ENCODE measurements around the gene EMP1.

EMP1 gene

GRCh38 chr12:13197526-13198143 is 1.1 kb downstream of the EMP1 start:
- DNase-seq (ENCODE audit: low read depth, low spot score) = no peak

DNA sequence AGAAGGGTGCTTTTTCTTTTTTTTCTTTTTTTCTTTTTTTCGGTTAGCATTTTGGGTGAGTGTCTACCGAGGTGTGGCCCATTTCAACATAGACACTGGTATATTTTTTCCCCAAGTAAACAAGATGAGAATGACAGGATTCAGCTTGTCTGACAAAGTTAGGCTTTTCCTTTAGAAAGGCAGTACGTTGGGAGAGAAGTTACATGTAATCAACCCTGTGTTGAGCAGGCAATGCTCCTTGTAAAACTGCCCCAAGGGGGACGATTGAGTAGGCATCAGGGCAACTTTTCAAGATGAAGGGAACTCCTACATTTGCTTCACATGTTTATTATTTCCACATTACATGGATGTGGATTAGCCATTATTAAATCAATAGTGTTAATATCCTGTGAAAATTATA is 1.7 kb downstream of the EMP1 start:
- no peak for DNase-seq (ENCODE audit: low read depth, low spot score)

GRCh38 chr12:13198876-13199275 is 2.4 kb downstream of the EMP1 start:
- DNase-seq (ENCODE audit: low read depth, low spot score) = no peak

DNA sequence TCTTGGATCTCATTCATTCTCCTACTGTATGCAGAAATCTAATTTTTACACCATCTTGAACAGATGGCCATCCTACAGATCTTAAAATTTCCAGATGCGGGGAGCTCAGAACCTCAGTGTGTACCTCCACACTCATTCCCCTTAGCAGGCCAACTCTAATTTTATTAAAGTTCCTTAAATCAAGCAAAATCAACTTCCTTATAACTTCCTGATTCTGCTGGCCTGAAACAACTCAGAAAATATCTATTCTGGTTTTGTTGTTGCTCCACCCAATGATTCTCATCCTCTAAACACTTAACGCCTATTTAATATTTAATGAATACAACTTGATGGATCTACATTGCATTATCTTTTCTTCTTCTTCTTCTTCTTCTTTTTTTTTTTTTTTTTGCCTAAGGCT is 3.1 kb downstream of the EMP1 start:
- no peak for DNase-seq (ENCODE audit: low read depth, low spot score)

- DNase-seq (ENCODE audit: low read depth, low spot score) = no peak
Observed at GRCh38 chr12:13200841-13201240, 4.3 kb downstream of the EMP1 start.

DNA sequence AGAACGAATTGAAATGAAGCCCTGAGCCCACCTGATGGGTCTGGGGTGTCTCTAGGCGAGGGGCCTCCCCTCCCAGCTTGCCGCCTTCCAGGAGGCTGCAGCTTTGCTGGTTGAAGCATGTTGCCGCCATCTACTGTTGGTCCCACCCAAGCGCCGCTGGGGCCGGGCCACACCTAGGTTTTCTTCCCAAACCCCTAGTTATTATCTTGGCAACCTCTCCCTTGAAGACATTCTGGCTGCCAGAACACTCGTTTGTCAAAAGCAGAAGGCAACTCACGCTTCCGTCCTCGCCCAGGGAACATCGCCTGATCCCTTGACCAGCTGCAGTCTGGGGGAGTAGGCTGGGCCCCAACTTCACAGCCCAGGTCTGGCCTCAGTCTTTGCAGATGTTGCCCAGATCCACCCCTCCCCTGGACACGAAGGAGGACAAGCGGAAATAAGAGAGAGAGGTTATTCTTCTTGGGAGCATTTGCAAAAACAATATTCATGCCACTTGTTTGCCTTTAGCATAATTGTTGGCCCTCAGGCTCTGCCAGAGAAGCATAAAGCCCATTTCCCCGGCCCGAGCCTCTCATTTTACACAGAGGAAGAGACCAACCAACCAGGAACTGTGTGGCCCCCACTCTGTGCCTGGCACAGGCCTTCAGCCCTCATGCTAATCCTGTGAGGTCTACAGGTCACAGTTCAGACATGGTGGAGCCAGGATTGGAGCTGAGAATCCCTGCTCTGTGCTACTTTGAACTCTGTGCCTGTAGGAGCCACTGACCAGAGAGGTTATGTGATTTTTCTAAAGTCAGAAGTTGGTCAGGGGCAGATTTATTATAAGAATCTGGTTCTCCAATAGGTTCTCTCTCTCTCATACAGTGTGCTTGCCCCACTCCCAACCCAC is 6.8 kb downstream of the EMP1 start:
- DNase-seq (ENCODE audit: low read depth, low spot score) = no peak

- DNase-seq (ENCODE audit: low read depth, low spot score) = no peak
Observed at GRCh38 chr12:13204428-13204827, 7.9 kb downstream of the EMP1 start.

DNA sequence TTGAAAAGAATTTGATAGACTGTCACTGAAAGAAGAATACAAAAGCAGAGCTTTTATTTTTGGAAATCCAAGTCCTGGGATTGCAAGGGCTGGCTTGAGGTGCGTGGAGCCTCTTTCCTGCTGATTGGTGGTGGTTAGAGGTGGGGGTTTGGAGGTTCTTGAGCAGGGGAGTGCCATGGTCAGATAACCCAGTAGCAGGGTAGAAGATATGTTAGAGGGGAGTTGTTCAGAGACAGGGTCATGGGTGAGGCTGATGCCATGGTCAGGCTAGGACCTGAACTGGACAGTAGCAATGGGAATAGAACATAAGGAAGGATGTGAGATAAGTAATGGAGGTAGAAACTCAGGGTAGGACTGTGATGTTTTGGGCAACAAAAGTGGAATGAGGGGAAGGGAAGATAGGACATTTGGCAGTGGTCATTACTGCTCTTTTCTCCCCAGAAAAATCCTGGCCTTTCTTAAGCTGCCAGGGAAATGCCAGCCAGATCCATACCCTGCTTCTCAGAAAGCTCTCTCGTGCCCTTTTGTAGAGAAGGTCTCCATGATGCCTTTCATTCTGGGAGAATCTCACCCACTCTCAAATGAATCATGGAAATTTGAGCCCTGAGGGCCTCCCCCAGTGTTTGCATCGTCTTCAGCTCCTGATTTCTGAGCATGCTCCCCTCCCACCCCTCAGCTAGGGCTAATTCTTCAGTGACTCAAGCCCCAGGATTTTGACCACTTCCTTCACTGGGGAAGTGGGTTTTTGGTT is 9.5 kb downstream of the EMP1 start:
- no peak for DNase-seq (ENCODE audit: low read depth, low spot score)

DNA sequence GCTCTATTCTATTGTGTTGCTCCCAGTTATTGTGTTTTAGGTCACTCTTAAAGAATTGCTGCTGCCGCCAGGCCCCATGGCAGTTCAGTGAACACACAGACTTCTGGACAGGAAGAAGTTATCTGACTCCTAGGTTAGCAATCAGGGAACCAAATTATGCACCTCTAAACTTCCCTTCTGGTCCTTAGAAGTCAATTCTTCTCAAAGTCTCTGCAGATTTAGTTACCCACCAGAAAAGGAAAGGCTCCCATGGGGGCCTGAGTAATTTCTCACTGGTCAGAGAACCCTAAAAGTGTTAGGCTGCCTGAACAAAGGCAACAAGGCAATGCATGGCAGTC is 10.0 kb downstream of the EMP1 start:
- no peak for DNase-seq (ENCODE audit: low read depth, low spot score)

GRCh38 chr12:13208533-13209435 is 12.3 kb downstream of the EMP1 start:
- DNase-seq (ENCODE audit: low read depth, low spot score) = no peak

DNA sequence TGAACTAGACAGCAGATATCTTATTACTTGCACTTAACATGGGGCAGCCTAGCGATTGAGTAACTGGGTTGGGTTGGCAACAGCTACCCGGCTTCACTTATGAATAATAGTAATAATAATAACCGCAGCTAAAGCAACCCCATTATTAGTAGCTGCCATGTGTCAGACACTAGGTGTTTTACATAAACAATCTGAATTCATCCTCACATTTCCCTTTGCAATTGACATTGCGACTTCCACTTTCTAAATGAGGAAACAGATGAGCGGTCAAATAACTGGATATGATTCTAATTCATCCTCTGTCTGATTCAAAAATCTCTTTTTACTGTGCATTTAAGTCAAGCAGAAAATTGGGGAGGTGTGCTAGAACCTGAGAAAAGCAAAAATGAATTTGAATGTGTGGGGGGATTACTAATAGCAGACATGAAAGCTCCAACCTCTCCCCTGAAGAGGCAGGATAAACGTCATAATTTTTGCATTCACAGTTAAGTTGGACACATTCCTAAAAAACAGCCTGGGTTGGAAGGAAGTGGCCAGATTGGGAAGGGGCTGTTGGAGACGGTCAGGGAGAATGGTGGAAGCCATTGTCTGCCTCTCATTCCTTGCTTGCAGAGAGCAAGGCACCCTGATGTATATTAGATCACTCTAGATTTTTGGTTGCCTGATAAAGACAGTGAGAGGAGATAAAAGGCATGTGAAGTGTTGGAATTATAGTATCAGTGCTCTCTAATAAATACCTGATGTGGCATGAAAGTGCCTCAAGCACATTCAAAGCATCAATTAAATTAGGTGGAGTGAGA is 13.1 kb downstream of the EMP1 start:
- DNase-seq (ENCODE audit: low read depth, low spot score) = no peak

- no peak for DNase-seq (ENCODE audit: low read depth, low spot score)
Observed at GRCh38 chr12:13210236-13211190, 14.0 kb downstream of the EMP1 start.

DNA sequence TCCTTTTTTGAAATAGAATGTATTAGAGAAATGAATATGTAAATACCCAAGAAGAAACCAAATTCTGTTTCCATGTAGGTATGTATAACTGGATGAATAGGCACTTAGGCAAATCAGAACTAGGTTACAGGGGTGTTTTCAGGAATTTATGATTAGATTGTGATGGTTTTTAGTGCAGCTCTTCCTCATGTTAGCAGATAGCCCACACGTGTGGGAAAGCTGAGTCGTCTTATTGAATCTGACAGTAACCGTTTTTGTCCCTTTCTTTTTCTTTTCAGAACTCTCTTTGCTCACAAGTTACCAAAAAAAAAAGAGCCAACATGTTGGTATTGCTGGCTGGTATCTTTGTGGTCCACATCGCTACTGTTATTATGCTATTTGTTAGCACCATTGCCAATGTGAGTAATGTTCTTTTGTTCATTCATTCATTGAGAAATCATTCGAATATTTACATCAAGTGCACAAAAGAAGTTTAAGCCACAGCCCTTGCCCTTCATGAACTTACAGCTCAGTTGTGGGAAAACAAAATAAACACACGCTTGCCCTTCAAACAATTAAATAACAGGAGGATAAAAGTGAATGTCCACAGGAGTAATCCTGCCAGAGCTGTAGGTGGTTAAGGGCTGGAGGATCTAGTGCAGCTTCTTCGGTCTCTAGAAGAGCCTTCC is 14.8 kb downstream of the EMP1 start:
- DNase-seq (ENCODE audit: low read depth, low spot score) = no peak

GRCh38 chr12:13211859-13212664 is 15.5 kb downstream of the EMP1 start:
- DNase-seq (ENCODE audit: low read depth, low spot score) = peak; percentile 54

GRCh38 chr12:13215056-13215455 is 18.5 kb downstream of the EMP1 start:
- no peak for DNase-seq (ENCODE audit: low read depth, low spot score)

- DNase-seq (ENCODE audit: low read depth, low spot score) = no peak
Observed at GRCh38 chr12:13218641-13219040, 22.1 kb downstream of the EMP1 start.

- no peak for DNase-seq (ENCODE audit: low read depth, low spot score)
Observed at GRCh38 chr12:13219320-13219719, 22.8 kb downstream of the EMP1 start.

GRCh38 chr12:13220838-13221237 is 24.3 kb downstream of the EMP1 start:
- DNase-seq (ENCODE audit: low read depth, low spot score) = no peak
